ENCODE measurements around the gene PTPRD.

PTPRD gene

DNA sequence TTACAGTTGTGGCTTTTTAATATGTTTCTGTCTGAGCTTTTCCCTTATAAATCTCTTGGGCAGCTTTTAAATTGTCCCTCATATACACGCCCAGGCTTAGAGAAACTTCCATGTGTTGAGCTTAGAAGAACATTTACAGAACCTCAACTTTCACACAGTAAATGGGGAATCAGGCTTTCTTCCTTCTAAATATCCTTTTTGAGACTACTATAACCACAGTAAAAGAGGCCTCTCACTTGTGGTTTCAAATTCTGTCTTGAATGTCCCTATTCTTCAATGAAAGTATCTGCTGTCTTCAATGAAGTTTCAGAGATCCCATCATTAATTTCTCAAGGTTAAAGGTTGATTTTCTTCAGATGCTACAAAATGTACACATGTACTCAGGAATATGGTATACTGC lies 2224.7 kb downstream of the PTPRD start:
- no peak for DNase-seq

DNA sequence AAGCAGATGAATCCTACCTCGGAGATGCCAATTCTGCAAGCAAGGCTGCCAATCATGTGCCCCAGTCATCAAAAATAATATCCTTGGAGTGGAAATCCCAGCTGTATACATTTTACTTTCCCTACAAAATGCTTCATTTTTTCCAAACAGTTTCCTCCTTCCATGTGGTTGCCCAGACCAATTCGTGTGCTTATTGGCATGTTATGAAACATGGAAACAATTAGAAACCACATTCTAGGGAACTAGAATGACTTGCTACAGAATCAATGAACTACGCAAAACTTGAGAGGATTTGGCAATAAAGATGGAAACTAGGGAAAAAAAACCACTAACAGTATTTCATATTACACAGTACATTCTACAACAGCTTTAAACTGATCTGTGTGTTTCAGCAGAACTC lies 2228.7 kb downstream of the PTPRD start:
- no peak for DNase-seq

DNA sequence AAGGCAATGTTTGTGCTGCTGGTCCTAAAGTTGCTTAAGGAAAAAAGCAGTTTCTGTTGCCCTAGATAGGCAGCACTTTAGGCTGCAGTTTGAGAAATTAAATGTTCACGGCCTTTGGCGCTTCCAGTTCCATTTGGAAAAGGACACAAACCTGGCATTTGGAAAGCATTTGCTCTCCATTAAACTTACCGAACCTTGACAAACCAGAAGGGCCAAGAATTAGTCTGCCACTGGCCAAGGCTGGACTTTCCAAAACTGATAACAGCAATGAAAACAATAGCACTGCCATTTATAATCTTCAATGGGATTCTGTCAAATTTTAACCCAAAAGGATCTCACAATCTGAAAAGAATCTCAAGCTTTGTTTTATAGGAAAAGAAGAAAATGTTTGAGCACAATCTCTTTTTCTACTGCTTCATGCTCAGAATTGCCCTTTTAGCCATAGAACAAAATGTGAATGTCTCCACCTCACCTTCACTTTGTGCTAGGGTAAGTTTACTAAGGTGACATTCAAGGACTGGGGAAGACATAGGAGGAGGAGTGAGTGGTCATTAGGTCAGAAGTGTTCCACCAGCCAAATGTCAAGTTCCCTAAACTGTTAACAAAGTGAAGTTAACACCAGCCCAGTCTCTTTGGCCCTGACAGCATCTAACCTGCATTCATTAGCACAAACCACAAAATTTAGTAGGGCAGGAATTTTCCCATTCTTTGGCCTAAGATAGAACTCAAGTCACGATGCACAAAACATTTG lies 2229.8 kb downstream of the PTPRD start:
- DNase-seq: no peak

DNA sequence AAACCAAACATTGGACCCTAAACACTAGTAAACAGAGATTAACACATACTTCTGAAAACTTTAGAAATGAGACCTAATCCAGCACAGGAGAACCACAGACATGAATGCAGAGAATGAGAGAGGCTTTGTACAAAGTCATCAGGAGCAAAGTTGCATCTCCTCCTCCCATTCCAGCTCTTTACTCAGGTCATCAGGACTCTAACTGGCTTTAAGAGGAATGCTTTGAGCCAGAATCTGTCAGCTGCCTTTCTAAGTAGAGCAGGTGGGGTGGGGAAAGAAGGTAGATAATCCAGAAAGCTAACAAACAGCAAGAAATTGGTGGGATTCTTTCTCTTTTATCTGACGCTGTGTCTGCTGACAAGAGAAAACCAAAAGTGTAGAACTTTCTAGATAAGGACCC lies 2230.5 kb downstream of the PTPRD start:
- no peak for DNase-seq

DNA sequence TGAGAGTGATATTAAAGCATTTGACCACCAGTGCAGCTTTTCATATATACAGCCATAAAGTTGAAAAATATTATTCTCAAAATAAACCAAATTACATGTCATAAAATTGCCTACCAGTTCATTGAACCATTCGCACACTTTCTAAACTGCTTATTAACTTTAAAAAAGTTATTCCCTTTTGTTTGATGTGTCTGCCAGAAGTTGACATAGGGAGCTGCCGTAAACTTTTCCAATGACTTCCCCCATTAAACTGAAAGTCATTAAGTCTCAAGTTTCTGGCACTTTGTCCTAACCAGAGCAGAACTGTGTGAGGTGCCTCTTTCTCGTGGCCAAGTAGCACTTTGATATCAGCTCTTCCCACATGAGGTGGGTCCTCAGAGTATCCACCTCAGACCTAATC lies 2231.2 kb downstream of the PTPRD start:
- DNase-seq: no peak

DNA sequence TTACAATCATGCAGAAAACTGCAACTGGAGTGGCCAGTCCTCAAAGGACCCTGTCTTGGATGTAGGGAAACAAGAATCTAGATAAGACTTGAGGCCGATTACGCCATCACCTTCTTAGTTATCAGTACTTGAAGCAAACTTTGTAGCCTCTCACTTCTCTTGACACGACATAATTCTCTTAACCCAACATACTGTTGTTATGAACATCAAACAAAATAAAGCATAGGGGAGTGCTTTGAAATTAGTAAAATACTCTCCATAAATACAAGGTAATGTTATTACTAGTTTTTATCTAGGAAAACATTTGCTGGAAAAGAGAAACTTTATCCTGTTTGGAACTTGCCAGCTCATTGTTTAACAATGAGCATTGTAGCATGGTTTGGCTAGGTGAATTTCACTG lies 2238.3 kb downstream of the PTPRD start:
- DNase-seq: no peak

DNA sequence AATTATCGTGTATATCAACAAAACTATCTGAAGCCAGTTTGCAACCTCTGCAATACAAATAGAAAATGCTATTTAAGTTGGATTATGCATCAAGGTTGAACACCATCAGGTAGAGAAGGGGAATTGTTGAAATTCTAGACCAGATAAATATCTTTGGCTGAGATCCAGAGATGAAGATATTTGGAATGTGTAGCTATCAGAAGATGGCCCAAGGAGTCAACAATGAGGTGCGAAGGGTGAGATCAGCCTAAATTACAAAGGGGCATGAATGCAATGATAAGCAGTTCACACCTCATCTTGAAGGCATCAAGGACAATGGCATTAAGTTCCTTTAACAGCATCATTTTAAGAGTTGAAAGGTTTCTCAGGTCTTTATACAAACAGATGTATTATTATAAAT lies 2241.1 kb downstream of the PTPRD start:
- DNase-seq: no peak

DNA sequence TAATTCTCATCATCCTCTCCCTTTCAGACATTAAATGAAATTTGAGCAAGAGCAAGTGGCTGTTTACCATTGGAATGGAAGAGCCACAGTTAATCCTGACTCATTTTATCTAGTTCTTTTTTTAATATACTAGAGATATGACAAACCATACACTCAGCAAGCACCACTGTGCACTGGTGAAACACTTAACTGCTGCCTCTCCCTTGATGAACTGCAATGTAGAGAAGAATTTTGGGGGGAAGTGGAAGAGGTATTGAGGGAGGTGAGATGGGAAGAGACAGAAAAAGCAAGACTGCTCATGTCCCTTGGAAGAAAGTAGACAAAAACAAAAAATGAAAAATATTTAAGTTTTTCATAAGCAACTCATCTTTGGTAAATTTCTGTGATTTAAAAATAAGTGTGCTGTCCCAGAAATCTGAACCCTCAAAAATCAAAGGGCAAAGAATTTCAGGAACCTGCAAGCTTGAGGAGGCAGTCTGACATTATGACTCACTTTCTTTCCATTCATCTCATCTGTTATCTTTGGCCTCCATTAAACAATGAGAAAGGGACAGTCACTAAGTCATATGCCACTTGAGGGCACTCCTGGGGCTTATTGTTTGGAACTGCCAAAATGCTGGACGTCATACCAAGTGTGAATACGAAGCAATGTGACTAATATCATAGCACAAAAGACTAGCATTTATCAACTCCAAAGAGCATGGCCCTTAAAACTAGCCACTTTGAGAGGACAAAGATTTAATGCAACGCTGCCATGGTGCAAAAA lies 2246.5 kb downstream of the PTPRD start:
- no peak for DNase-seq

DNA sequence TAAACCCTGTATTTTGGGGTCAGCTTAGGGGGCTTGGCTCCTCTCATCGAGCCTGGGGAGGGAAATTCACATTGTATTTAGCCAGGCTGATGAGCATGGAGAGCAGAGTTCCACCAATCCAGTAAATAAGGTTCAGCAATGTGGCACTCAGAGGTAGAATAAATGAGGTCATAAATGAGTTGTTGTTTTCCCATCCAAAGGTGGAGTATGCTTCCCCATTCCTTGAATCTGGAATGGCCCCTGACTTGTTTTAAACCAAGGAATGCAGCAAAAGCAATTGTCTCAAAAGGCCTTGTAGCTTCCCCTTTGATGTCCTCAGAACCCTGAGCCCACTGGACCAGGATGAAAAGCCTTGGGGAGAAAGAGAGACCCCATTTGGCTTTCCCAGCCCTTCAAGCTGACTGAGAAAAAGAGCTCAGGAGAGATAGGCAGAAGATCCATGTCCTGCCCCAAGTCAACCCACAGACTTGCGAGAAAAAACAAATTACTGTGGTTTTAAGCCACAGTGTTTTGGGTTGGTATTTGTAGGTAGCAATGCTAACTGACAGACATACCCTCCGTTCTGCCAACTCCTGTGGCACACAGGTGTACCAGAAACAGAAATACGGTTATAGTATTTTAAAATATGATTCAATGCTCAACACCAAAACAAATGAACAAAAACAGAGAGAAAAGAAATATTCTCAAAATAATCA lies 2247.2 kb downstream of the PTPRD start:
- DNase-seq: no peak

DNA sequence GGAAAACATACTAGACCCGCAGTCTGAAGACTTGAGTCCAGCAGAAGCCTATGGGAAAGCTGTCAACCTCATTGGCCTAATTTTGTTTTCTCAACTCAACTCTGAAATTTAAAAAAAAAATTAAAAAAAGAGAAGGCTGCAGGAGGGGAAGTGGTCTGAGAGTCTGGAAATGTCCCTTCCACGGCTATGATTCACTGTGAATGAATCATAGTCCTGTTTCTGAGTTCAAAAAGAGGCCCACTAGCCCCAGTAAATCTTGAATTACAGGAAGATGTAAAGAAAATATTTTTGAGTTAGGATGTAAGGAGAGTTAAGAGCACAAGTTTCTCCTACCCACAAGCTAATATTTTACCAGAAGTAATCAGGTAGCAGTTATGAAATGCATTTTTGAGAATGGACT lies 2247.8 kb downstream of the PTPRD start:
- DNase-seq: no peak

DNA sequence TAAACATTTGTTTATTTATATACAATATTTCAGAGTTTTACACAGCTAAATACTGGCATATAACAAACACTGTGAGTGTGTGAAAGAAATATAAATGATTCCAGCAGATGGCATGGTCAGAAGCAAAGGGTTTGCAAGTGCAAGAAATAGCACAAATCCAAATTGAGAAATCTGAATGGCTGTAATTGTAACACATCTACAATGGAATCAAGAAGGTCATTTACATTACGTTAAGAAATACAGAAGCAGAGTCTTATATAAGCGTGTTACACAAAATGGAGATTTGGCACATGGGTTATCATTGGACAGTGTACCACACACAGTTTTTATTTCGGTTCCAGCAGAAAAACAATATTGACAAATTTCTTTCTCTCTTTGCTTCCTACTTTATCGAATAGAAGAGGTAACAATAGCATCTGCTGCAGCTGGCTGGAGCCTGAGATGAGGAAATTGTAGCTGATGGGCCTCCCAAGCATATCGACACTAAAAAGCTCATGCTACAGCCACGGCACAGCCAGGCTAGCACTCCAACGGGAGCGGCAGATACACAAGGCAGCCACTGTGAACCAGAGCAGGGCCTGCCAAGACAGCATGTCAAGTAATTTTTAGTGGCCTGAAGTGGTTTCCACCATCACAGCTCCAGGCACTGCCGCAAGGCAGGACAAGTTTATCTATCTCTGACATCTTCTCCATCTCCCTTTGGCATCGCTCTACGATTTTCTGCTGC lies 2248.6 kb downstream of the PTPRD start:
- no peak for DNase-seq

DNA sequence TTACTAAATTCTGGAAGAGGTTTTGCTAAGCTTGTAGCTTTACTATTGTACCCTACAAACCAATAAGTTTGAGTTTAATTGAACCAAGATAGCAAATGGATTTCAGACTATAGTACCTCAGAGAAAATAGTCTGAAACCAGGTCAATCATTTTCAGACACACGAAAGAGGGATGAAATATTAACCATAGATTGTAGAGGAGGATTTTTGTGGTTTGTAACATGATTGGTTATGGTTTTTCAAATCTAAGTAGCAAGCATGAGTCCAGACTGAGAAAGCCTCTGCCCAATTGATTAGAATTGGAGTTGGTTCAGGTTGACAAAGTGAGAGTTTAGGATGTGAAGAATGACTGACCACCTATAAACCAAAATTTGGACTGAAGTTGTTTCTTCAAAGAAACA lies 2250.6 kb downstream of the PTPRD start:
- DNase-seq: no peak

DNA sequence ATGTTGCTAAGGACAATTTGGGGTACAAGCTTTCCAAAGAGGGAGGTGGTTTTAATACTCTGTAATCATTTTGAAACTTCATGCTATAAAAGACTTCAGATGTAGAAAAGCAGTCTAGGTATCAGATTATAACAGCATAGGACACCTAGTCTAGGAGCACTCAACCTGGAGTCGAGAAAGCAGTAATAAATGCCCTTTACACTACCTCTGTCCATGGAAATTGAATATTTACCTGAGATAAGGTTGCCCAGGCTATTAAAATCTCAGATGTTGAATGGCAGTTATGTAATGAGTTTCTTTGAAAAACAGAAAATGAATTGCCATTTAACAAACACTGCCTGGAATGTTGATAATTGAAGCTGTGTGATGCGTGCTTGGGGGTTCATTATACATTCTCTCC lies 2251.4 kb downstream of the PTPRD start:
- no peak for DNase-seq

DNA sequence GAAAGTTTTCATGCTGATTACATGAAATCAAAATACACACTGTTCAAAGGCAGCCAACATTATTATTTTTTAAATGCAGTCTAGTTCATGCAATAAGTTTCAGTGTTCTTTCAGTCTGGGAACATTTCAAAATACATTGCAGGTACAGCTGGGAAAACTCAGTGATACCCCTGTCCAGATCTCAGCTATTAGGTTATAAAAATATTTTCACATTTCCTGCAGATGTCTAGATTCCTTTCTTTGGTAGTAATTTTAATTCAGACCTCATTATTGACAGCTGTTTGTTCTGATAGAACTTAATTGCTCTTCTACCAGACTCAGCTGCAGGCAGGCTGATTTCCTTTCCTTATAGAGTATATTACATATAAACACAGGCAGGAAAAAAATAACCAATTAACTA lies 2256.4 kb downstream of the PTPRD start:
- no peak for DNase-seq

DNA sequence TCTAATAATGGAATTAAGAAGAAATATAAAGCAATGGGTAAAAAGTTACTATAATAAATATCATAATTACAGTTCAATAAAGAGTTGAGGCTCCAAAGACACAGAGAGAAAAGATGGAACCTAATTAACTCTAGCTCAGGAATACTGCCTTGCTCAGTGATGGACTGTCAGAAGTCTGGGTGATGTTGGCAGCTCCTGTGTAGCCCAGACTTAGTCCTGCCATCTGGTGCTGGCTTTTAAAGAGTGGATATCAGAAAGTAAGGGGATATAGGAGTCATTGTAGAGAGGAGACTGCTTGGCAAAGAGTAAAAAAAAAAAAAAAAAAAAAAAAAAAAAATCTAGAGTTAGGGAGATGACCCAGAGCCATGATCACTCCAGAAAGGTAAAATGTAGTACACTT lies 2261.4 kb downstream of the PTPRD start:
- DNase-seq: no peak

DNA sequence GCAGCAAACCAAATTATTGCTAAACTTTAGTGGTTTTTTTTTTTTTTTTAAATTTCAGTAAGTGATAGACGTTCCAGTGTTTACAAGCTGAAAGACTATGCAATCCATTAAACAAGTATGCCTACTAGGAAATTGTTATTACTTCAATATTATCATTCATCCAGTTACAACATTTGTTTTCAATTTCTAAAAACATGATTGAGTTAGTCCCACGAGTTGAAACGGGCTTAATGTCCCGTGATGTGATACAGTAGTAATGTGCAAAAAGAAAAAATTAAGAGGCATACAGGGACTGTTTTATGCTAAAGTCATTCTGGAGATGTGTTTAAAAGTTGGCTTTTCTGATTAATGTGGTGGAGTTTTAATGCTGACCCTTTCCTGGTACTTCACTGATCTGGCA lies 2262.9 kb downstream of the PTPRD start:
- no peak for DNase-seq

DNA sequence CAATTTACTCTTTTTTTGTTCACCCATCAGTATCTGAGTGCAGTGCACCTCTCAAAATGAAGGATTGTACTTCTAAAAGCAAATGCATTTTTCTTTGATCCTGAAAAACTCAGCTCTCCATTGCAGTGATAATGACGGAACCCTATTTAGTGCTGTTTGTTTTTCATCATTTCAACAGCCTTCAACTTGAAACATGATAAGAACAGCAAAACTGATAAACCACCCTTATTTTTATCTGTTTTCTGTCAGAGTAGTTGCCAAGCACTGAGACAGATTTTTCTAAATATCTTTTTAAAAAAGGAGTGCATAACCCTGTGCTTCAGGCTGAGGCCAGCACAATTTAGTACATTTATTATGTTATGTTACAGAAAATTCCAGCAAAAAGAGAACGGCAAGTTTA lies 2263.4 kb downstream of the PTPRD start:
- no peak for DNase-seq

DNA sequence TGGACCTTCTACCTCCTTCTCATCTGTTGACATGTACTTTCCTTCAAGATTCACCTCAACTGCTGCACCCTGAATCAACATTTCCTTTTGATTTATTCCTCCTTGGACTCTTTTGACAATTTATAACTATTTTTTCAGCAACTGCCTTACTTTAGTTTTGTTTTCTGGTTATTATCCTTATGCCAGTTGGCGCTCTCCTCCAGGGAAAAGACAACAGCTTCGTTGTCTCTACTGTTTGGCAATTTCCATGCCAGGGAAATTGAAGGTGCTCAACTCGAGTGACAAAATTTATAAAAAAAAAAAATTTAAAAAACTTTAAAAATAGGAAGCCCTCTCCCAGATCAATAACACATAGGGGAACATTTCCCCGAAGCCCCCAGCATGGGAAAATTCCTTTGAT lies 2264.0 kb downstream of the PTPRD start:
- no peak for DNase-seq

DNA sequence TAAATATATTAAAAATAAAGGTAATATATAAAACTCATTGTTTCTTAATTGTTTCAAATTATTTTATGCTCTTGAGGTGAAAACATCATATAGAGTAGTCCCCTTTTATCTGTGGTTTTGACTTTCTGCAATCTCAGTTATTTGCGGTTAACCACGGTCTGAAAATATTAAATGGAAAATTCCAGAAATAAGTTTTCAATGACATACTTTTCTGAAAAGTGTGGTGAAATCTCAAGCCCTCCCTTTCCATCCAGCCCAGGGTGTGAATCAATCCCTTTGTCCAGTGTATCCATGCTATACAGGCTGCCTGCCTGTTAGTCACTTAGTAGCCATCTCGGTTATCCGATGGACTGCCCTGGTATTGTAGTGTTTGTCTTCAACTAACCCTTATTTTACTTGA lies 2266.5 kb downstream of the PTPRD start:
- DNase-seq: no peak

DNA sequence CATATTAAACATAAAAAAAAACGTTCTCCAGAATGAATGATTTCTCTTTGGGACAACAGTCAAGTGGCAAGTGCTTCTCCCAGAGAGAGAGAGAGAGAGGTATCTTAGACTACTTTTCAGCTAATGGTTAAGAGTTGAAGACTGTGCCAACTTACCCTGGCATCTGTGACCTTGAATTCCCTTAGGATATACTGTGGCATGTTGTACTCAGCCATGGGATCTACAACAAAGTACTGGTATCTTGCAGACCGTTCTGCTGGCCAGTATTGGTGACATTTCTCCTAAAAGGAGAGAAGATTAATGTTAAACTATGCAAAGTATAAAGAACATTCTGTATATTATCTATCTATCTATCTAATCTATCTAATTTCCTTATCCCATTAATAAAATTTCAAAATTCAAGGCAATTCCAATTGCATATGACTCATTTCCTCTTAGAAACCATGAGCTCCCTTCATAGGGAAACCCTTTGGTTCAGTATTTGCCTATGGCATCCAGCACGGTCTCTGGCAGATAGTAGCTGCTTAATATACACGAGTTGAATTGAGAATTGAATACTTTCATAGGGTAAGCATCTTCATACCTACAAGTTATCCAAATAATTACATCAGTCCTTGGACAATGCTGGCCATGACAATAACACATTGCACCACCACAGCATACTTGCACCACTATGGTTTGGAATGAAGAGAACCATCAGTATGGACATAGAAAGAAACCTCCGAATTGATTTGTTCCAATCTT lies 2273.9 kb downstream of the PTPRD start:
- DNase-seq: no peak

DNA sequence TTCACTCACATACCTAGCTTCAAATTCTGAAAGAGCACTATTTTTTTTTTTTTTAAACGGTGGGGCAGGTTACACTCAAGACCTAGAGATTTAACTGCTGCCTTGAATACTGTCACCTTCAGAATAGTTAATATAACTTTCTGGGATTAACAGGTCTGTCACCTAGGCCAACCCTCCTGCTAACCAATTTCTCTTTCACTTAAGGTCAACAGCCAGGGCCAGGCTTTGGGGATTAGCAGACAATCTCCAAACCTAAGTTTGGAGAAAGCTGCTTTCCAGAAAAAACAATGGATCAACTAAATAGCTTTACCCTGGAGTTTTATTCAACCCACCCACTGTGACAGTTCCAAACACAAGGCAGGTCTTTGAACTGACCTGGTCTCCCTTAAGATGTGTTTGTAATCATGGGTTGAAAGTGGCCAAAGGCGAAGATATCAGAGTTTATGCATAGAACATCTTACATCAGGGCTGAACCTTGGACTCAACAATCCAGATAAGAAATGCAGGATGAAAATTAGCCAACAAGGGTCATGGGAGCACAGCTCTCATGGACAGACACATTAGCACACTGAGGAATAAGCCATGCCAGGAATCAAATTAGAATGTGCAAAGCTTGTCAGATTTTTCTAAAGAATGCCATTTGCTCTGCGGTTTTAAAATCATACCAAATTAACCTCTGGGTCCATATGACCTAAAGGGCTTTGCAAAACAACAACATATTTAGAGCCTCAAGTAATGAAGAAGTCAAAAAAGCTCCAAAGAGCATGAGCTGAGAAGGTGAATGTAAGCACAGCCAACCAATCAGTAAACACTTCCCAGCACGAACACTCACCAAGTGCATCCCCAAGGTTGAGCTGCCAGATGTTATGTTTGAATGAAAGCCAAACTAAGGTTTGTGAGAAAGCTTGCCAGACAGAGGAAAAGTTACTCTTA lies 2274.7 kb downstream of the PTPRD start:
- DNase-seq: no peak

DNA sequence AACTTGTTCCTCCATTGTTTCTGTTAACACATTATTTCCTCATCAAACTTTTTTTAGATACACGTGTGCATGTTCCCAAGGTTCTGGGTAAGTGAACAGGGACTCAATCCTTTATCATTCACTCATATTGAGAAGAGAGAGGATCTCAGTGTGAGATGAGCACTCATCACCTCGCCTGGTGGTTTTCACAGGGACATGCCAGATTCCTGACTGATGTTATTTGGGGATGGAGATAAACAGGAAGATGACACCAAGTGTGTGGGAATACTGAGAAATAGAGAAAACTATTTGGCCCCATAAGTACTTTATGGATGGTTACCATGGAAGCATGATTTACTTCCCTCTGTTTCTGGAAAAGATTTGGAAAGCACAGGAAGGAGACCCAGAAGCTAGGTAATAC lies 2279.9 kb downstream of the PTPRD start:
- no peak for DNase-seq

All from stimulated activated CD4-positive, alpha-beta T cell treated with anti-CD3 and anti-CD28 coated beads, Interleukin-2, amount 100 ng/mL, for 24 hours (primary cell).